Stomach smooth muscle (tissue), 2 donors: ENCODE measurements around the gene GSS.

Source experiments
- H3K27ac ChIP-seq: one replicate; pipeline ENCODE4 v1.7.0; 2013; ENCODE audit warnings: mild to moderate bottlenecking, low read length, inconsistent platforms
- H3K27me3 ChIP-seq, 2 donors: one replicate each; pipeline ENCODE4 v1.7.0; 2013; ENCODE audit warnings: low read length in 2 of 2; ENCODE audit not compliant: insufficient read depth in 2 of 2, control insufficient read depth in 1 of 2
- H3K36me3 ChIP-seq, 2 donors: one replicate each; pipeline ENCODE4 v1.7.0; 2013; ENCODE audit warnings: low read length in 2 of 2; ENCODE audit not compliant: control insufficient read depth in 2 of 2, insufficient read depth in 2 of 2
- H3K4me1 ChIP-seq: one replicate; pipeline ENCODE4 v1.7.0; 2013; ENCODE audit warnings: low read length; ENCODE audit not compliant: control insufficient read depth, insufficient read depth
- H3K4me3 ChIP-seq, 2 donors: one replicate each; pipeline ENCODE4 v1.7.0; 2013; ENCODE audit warnings: low read length in 2 of 2
- H3K9ac ChIP-seq, 2 donors: one replicate each; pipeline ENCODE4 v1.7.0; 2013; ENCODE audit warnings: low read length in 2 of 2, mild to moderate bottlenecking in 1 of 2
- H3K9me3 ChIP-seq, 2 donors: one replicate each; pipeline ENCODE4 v1.7.0; 2013; ENCODE audit warnings: low read length in 2 of 2; ENCODE audit not compliant: control insufficient read depth in 2 of 2
- donor health status: healthy.
- donor health status: Pancreatic carcinoma.

GSS gene

DNA sequence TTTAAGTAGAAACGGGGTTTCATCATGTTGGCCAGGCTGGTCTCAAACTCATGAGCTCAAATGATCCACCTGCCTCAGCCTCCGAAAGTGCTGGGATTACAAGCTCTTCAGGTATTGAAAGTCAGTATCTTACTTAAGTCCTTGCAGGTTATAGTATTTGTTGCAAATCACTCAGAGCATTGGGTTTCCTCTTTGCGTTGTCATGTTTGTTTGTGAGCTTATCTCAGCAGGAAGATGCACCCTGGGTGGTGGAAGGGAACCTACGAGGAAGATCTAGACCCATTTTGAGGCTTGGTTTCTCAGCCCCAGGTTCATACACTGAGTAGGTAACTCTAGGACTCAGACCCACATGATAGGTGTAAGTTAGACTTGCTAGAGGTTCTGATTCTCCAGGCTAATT lies 18.6 kb upstream of the GSS start:
- H3K4me1 ChIP-seq: no peaks in the 10 kb centered on the region
- H3K4me3 ChIP-seq: no peak overlapping the region
- no peaks in the 10 kb centered on the region for H3K36me3 ChIP-seq
- H3K27ac ChIP-seq: no peak overlapping the region
- H3K9me3 ChIP-seq: no peaks in the 10 kb centered on the region
- peaks cover 0 to 2% of the 10 kb centered on the region in 2 donors for H3K27me3 ChIP-seq
- no peak overlapping the region for H3K9ac ChIP-seq

DNA sequence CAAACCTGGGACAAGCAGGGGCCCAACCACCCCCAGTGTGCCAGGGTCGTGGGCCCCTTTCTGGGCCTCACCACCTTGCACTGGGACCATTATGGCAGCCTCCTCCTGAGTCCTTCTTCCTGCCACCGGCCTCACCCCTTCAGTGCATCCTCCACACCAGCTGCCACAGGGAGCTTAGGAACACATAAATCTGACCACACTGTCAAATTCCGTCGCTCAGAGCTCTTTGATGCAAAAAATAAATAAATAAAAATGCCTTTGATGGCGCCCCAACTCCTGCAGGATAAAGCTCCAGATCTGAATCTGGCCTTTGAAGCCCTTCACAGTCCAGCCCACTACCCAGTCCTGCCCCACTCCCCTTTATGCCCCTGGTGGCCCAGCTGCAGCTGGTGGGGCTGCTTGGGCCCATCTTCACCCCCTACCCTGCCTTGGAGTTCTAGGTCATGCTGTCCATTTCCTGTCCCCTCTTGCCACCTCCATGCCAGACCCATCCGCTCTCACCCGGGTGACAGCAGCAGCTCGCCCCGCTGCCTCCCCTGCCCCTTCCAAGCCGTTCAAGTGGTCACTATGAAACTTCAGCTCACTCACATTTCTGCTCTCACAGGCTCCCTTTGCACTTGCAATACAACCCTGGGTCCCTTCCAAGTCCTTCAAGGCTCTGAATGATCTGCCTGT lies 16.1 kb upstream of the GSS start:
- Histone ChIP-seq H3K9ac (no peak overlapping the region), H3K36me3 (no peaks in the 10 kb centered on the region), H3K27me3 (peaks cover 0 to 2% of the 10 kb centered on the region in 2 donors), H3K4me1 (no peaks in the 10 kb centered on the region), H3K9me3 (no peaks in the 10 kb centered on the region), H3K27ac (no peak overlapping the region), H3K4me3 (no peak overlapping the region)

DNA sequence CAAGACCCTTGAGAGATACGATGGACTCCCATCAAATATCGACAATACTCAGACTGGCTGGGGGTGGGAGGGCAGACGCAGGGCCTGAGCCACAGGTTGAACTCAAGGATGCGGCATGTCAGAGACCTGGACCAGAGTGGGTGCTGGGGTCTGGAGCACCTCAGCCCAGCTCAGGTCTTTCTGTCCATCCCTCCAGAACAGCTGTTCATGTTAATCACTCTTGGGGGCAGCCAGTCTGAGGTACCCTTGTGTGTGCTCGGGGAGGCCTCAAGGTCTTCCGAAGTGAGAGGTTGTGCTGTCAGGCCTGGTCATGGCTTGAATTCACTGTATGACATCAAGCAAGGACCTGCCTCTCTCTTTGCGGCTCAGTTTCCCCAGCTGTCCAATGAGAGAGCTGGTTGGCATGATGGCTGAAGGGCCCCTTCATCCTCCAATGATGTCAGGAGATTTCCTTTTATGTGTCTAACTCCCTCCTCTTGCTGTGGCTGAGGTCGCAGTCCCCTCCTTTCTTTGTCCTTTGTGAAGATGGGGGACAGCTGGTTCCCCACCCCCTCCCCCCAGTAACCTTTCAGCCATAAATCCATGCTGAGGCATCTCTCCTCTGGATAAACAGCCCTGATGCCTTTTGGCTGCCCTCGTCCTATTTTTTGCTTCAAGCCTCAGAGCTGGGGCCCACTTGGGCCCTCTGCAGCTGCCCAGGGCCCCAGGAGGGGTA lies 15.4 kb upstream of the GSS start:
- H3K4me1 ChIP-seq: no peaks in the 10 kb centered on the region
- no peaks in the 10 kb centered on the region for H3K9me3 ChIP-seq
- H3K27me3 ChIP-seq: peaks cover 0 to 2% of the 10 kb centered on the region in 2 donors
- H3K4me3 ChIP-seq: no peak overlapping the region
- H3K27ac ChIP-seq: no peak overlapping the region
- H3K36me3 ChIP-seq: no peaks in the 10 kb centered on the region
- no peak overlapping the region for H3K9ac ChIP-seq

DNA sequence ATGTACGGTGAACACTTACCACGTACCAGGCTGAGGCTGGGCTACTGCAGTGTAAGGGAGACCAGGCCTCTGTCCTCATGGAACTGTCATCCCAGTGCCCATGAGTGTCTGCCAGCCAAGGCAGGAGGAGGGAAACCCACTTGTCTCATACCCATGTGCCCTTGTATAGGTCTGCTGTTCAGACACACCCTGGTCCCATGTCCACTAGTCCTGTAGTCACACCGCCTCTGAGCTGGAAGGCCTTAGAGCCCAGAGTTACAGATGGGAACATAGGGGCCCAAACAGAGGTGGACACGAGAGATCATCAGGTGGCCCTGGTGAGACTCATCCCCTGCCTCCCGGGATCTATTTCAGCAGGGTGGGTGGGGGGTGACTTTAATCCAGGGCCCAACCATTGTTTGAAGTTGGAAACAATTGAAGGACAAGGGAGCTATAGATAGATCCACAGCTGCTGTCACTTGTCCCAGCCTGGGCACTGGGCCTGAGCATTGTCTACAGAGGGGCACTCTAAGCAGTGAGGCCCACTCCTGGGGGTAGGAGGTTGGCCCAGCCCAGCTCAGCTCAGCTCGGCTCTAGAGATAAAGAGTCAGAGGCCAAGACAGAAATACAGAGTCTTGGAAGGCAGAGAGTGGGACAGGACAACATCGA lies 14.7 kb upstream of the GSS start:
- H3K27ac ChIP-seq: no peak overlapping the region
- no peaks in the 10 kb centered on the region for H3K4me1 ChIP-seq
- H3K9me3 ChIP-seq: no peaks in the 10 kb centered on the region
- H3K27me3 ChIP-seq: peaks cover 0 to 2% of the 10 kb centered on the region in 2 donors
- no peak overlapping the region for H3K4me3 ChIP-seq
- no peak overlapping the region for H3K9ac ChIP-seq
- no peaks in the 10 kb centered on the region for H3K36me3 ChIP-seq

DNA sequence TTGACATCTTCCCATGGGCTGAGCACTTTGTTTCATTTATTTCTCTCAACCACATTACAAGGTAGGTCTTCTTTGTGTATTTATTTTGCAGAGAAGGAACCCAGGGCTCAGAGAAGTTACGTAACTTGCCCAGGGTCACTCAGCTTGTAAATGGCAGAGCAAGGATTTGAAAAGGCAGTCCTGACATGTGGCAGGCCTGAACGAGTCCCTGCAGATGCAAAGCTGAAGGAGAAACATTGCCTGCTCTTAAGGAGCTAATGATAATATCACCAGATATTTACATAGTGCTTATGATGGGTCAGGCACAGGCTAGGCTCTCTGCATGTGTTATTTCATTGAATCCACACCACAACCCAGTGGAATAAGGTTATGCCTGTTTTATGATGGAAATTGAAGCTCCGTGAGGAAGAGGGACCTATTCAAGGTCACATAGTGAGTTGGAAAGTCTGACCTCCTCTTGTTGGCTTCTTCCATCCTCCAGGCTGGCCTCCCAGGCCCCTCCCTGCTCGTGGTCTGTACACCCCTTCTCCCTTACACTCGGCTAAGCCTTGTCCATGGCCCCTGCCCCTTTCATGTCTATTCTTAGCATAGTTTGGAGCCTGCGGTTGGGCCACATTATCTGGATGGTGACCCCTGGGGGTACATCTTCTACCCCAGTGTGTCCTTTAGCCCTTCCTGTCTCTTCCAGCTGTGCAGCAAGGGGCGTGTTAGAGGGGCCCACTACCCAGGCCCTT lies 12.6 kb upstream of the GSS start:
- Histone ChIP-seq H3K9me3 (no peaks in the 10 kb centered on the region), H3K36me3 (no peaks in the 10 kb centered on the region), H3K9ac (no peak overlapping the region), H3K4me1 (no peaks in the 10 kb centered on the region), H3K4me3 (no peak overlapping the region), H3K27ac (no peak overlapping the region), H3K27me3 (peaks cover 0 to 2% of the 10 kb centered on the region in 2 donors)

DNA sequence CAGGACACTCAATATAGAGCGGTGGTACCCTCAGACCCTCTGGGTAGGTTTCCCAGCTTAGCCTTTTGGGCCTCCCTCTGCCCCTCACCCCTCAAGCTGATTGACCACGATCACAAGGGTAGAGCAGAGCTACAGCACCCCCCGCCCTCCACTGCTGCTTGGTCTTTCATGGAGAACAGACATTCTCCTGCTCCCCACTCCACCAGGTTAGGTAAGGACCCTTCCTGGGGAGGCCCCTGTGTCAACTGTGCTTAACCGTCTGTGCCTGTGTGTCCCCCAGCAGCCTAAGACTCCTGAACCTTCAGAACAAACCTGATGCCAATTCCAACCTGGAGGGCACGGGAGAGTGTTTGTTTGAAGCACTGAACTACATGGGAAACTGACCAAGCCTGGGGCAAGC lies 11.8 kb upstream of the GSS start:
- Histone ChIP-seq H3K9me3 (no peaks in the 10 kb centered on the region), H3K27me3 (peaks cover 0 to 2% of the 10 kb centered on the region in 2 donors), H3K4me1 (no peaks in the 10 kb centered on the region), H3K4me3 (no peak overlapping the region), H3K9ac (no peak overlapping the region), H3K27ac (no peak overlapping the region), H3K36me3 (no peaks in the 10 kb centered on the region)

DNA sequence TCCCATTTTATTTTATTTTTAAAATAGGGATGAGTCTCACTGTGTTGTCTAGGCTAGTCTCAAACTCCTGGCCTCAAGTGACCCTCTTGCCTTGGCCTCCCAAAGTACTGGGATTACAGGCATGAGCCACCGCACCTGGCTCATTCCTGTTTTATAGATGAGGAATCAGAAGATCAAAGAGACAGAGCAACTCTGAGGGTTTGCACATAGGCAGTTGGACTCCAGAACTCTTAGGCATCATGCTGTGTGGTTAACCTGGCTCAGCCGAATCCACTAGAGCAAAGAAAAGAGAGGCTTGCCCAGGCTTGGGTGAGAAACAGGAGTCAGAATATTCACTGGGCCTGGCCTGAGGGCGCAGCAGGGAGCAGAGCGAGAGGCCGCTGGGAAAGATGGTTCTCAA lies 9.4 kb upstream of the GSS start:
- Histone ChIP-seq H3K4me3 (no peak overlapping the region), H3K9me3 (no peaks in the 10 kb centered on the region), H3K27ac (no peak overlapping the region), H3K4me1 (no peaks in the 10 kb centered on the region), H3K9ac (no peak overlapping the region), H3K36me3 (no peaks in the 10 kb centered on the region), H3K27me3 (peaks cover 0 to under 1% of the 10 kb centered on the region in 2 donors)

DNA sequence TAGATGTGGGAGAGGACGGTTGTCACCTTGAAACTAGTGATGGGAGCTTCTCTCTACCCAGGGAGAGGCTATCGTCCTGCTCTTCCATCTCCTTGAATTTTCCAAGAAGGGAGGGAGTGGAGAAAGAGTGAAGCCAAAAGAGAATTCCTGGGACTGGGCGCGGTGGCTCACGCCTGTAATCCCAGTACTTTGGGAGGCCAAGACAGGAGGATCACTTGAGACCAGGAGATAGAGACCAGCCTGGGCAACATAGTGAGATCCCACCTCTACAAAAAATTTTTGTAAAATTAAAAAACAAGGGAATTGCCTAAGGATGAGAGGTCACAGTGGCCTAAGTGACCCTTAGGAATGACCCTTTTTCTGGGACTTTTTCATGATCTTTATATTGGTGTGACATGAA lies 8.9 kb upstream of the GSS start:
- no peak overlapping the region for H3K9ac ChIP-seq
- no peaks in the 10 kb centered on the region for H3K27me3 ChIP-seq
- no peak overlapping the region for H3K4me3 ChIP-seq
- H3K27ac ChIP-seq: no peak overlapping the region
- no peaks in the 10 kb centered on the region for H3K9me3 ChIP-seq
- H3K4me1 ChIP-seq: no peaks in the 10 kb centered on the region
- H3K36me3 ChIP-seq: no peaks in the 10 kb centered on the region

DNA sequence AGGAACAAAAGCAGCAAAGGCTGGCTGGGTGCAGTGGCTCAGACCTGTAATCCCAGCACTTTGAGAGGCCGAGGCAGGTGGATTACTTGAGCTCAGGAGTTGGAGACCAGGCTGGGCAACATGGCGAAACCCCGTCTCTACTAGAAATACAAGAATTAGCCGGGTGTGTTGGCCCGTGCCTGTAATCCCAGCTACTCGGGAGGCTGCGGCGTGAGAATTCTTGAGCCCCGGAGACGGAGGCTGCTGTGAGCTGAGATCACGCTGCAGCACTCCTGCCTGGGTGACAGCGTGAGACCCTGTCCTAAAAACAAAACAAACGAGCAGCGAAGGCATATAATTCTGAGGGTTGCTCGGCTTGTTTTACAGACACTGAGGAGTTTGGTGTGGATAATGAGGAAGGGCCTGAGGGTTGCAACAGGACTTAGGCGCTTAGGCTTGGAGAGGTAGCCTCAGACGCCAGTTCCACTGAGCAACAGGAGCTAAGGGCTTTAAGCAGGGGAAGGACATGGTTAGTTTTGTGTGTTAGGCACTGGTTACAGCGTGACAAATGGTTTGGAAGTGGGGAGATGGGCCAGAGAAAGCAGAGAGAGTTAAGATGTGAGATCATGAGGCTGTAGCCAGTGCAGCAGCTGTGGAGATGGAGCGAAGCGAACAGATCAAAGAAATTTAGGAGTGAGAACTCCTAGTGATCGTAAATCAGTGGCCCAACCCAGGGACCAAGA lies 1.3 kb upstream of the GSS start:
- Histone ChIP-seq H3K27ac (no peak overlapping the region), H3K9me3 (no peaks in the 10 kb centered on the region), H3K36me3 (no peaks in the 10 kb centered on the region), H3K4me1 (peaks cover 15% of the 10 kb centered on the region), H3K9ac (no peak overlapping the region), H3K4me3 (no peak overlapping the region), H3K27me3 (no peaks in the 10 kb centered on the region)

DNA sequence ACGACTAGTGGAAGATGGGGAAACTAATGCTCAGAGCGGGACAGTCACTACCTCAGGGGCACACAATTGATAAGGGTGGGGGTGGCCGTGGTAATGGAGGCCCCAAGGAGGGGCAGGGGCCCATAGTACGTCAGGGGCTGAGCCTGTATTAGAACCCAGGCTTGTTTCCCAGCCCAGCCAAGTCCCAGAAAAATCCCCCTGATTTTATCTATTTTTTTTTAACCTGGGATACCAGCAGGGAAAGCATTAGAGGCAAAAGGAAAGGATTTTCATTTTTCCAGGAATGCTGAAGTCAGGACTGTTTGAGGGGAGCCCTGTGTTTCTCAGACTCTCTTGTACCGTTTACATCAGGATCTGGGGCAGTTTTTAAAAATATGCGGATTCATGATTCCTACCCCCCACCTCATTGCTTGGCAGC lies 444 bp upstream of the GSS start:
- no peaks in the 10 kb centered on the region for H3K27me3 ChIP-seq
- H3K27ac ChIP-seq: peak overlapping the region; percentile 94
- H3K9ac ChIP-seq: peak overlapping the region; percentile 95 to 98
- H3K36me3 ChIP-seq: no peaks in the 10 kb centered on the region
- peaks cover 15% of the 10 kb centered on the region for H3K4me1 ChIP-seq
- no peaks in the 10 kb centered on the region for H3K9me3 ChIP-seq
- peak overlapping the region; percentile 94 for H3K4me3 ChIP-seq
